Measurements from ENCODE around the gene ACSF2. TPM values are rescaled to one million over a fixed set of nuclear protein-coding genes. Genes with fewer than 3 reads are reported as not detected.
A peak's percentile ranks its signal among the peaks of the same experiment; 100 is the strongest.

ACSF2 gene
- total and polyA plus RNA-seq, 2 donors (not counting 3 experiments of a cell fraction or from before 2014, with no cell fraction given): 33.2 to 37.2 TPM

DNA sequence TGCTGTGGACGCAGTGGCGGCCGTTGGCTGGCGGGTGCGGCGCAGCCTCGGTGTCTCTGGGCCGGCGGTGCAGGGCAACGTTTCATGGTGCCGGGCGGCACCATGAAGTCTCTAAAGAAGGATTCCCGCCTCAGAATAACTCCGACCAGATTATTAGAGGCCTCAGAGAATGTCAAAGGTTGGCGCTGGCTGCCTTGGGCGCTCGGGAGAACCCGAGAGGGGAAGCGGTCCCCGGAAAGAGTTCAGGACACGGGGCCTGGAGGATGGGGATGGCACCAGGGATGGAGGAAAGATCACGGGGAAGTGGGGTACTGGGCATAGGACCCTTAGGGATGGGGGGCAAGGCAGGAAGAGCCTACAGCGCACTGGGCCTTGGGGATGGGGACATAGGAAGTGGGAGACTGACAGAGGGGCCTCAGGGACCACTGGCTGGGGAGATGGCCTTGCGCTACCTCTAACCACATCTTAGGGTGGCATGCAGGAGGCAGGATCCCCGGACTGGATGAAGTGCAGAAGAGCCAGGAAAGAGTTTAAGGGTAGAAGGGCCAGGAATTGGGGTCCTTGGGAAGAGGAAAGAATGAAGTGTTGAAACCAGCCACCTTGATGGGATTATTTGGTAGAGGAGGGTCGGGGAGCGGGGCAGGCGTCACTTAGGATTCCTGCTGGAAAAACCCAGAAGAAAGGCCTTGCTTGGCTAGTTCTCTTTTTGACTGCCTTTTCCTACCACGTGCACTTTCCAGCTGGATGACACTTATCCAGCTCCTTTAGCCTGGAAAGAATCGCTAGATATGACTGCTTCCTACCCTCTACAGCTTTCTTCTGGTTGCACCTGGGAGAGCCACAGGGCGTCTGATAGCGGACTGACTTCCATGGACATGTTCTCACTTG lies 82.8 kb downstream of the ACSF2 start:
- dilution Hi-C loops (cut with MboI; ENCODE audit: extremely low pct_ligation_motif_present, low sequenced_read_pairs) (no loop called here), intact Hi-C loops (cut with micrococcal nuclease) (no loop called here)
- Histone ChIP-seq H3K27ac (ENCODE audit: insufficient read depth, low read depth, low read length) (peak overlapping the region; percentile 17), H2AFZ (ENCODE audit: low read depth, low read length) (peak overlapping the region; percentile 56), H3K4me2 (ENCODE audit: insufficient read depth, low read length) (peak overlapping the region; percentile 61), H3K4me1 (ENCODE audit: control insufficient read depth, extremely low read depth, insufficient read depth, low read length) (peaks cover 4% of the 10 kb centered on the region), H3K4me3 (replicated peaks in 1 of 3; ENCODE audit: insufficient read depth in 1 of 3, low read depth in 1 of 3, low read length in 3 of 3) (peak overlapping the region; percentile 43 to 74 (median 64)), H4K20me1 (replicated peaks; ENCODE audit: control insufficient read depth, extremely low read depth, insufficient read depth, low read length) (no peaks in the 10 kb centered on the region), H3K27me3 (ENCODE audit: control insufficient read depth in 2 of 2, insufficient read depth in 2 of 2, low read length in 2 of 2) (peaks cover 5 to 7% of the 10 kb centered on the region in 2 experiments), H3K9me3 (replicated peaks; ENCODE audit: control insufficient read depth, insufficient read depth, low read length) (no peaks in the 10 kb centered on the region), H3K9ac (replicated peaks; ENCODE audit: extremely low read depth, insufficient read depth, low read length) (peak overlapping the region; percentile 50), H3K9me1 (replicated peaks; ENCODE audit: control insufficient read depth, extremely low read depth, insufficient read depth, low read length) (no peaks in the 10 kb centered on the region), H3K79me2 (ENCODE audit: control insufficient read depth, insufficient read depth, low read length) (no peaks in the 10 kb centered on the region), H3K36me3 (ENCODE audit: control insufficient read depth in 2 of 2, extremely low read depth in 1 of 2, insufficient read depth in 2 of 2, low read length in 2 of 2) (no peaks in the 10 kb centered on the region)
- peak; percentile 70 for FAIRE-seq
- CTCF ChIA-PET: interaction anchor here (1.5 to 1.6 kb wide), 2 partner anchors 8 to 31 kb away, joined by 3 to 12 read pairs; no protein-coding TSS in a partner anchor
- TF ChIP-seq, protein P1, sequence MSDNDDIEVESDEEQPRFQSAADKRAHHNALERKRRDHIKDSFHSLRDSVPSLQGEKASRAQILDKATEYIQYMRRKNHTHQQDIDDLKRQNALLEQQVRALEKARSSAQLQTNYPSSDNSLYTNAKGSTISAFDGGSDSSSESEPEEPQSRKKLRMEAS (IDR thresholded peaks at IDR 0.05; ENCODE audit: insufficient read depth, insufficient read length): no peak
- no peak for TF ChIP-seq MYC (IDR thresholded peaks at IDR 0.05; ENCODE audit: low read depth, low read length)
- peak; percentile 54 for TF ChIP-seq POLR2A (IDR thresholded peaks at IDR 0.05; ENCODE audit: low read depth, low read length)
- no peak for TF ChIP-seq EZH2 (IDR thresholded peaks at IDR 0.05; ENCODE audit: borderline replicate concordance, low read depth, low read length, severe bottlenecking)
- no peak for TF ChIP-seq GATA2 (IDR thresholded peaks at IDR 0.05; ENCODE audit: insufficient read depth, insufficient read length, low read depth, low read length)
- POLR2A ChIA-PET: no interaction called here
- no peak for DNase-seq (ENCODE audit: low read depth, low spot score)
- no TSS peak for BruUV-seq (replicated peaks)

DNA sequence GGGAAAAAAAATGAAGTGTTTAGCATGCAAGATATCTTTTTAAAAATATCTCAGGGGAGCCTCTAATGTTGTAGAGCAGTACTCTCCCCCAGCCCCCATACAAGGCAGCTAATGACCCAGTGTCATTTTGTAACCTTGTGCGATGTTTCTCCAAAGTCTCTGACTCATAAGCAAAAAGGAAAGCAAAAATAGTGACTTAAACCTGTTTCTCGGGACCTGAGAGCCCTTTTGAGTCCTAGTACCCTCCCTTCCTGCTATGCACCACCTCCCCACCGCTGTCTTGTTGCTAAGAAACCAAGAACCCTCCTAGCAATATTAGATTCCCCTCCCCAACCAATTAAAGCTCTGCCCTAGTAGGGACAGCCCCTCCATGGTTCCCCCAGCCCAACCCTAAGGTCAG lies 85.0 kb downstream of the ACSF2 start:
- no peak overlapping the region for H3K27ac ChIP-seq (ENCODE audit: insufficient read depth, low read depth, low read length)
- intact Hi-C loops (cut with micrococcal nuclease) (no loop called here), dilution Hi-C loops (cut with MboI; ENCODE audit: extremely low pct_ligation_motif_present, low sequenced_read_pairs) (no loop called here)
- POLR2A ChIA-PET: no interaction called here
- H3K36me3 ChIP-seq (ENCODE audit: control insufficient read depth in 2 of 2, extremely low read depth in 1 of 2, insufficient read depth in 2 of 2, low read length in 2 of 2): no peaks in the 10 kb centered on the region
- no peak overlapping the region for H3K4me3 ChIP-seq (replicated peaks in 1 of 3; ENCODE audit: insufficient read depth in 1 of 3, low read depth in 1 of 3, low read length in 3 of 3)
- H3K4me1 ChIP-seq (ENCODE audit: control insufficient read depth, extremely low read depth, insufficient read depth, low read length): peaks cover 4% of the 10 kb centered on the region
- no peak overlapping the region for H2AFZ ChIP-seq (ENCODE audit: low read depth, low read length)
- H3K4me2 ChIP-seq (ENCODE audit: insufficient read depth, low read length): no peak overlapping the region
- no TSS peak for BruUV-seq (replicated peaks)
- DNase-seq (ENCODE audit: low read depth, low spot score) (no peak), FAIRE-seq (no peak)
- no peaks in the 10 kb centered on the region for H3K79me2 ChIP-seq (ENCODE audit: control insufficient read depth, insufficient read depth, low read length)
- CTCF ChIA-PET: interaction anchor here (1.0 to 1.4 kb wide), 2 partner anchors 10 kb away, joined by 3 to 4 read pairs; no protein-coding TSS in a partner anchor
- H4K20me1 ChIP-seq (replicated peaks; ENCODE audit: control insufficient read depth, extremely low read depth, insufficient read depth, low read length): no peaks in the 10 kb centered on the region
- TF ChIP-seq EZH2 (IDR thresholded peaks at IDR 0.05; ENCODE audit: borderline replicate concordance, low read depth, low read length, severe bottlenecking) (no peak), POLR2AphosphoS5 (IDR thresholded peaks at IDR 0.05; ENCODE audit: insufficient read depth, low read depth, low read length) (no peak), POLR2A (IDR thresholded peaks at IDR 0.05; ENCODE audit: low read depth, low read length) (no peak), MYC (IDR thresholded peaks at IDR 0.05; ENCODE audit: low read depth, low read length) (no peak), GATA2 (IDR thresholded peaks at IDR 0.05; ENCODE audit: insufficient read depth, insufficient read length, low read depth, low read length) (no peak), JUN (IDR thresholded peaks at IDR 0.05; ENCODE audit: borderline replicate concordance, insufficient read depth, insufficient read length, low read depth) (no peak), FOS (IDR thresholded peaks at IDR 0.05; ENCODE audit: borderline replicate concordance, insufficient read depth, low read length) (no peak)
- TF ChIP-seq, protein P2, sequence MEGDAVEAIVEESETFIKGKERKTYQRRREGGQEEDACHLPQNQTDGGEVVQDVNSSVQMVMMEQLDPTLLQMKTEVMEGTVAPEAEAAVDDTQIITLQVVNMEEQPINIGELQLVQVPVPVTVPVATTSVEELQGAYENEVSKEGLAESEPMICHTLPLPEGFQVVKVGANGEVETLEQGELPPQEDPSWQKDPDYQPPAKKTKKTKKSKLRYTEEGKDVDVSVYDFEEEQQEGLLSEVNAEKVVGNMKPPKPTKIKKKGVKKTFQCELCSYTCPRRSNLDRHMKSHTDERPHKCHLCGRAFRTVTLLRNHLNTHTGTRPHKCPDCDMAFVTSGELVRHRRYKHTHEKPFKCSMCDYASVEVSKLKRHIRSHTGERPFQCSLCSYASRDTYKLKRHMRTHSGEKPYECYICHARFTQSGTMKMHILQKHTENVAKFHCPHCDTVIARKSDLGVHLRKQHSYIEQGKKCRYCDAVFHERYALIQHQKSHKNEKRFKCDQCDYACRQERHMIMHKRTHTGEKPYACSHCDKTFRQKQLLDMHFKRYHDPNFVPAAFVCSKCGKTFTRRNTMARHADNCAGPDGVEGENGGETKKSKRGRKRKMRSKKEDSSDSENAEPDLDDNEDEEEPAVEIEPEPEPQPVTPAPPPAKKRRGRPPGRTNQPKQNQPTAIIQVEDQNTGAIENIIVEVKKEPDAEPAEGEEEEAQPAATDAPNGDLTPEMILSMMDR (IDR thresholded peaks at IDR 0.05; ENCODE audit: extremely low read depth in 1 of 2, insufficient read depth in 1 of 2, low read depth in 1 of 2, low read length in 2 of 2): no peak
- TF ChIP-seq, protein P1 (IDR thresholded peaks at IDR 0.05; ENCODE audit: insufficient read depth, insufficient read length): no peak
- no peaks in the 10 kb centered on the region for H3K9me1 ChIP-seq (replicated peaks; ENCODE audit: control insufficient read depth, extremely low read depth, insufficient read depth, low read length)
- no peak overlapping the region for H3K9ac ChIP-seq (replicated peaks; ENCODE audit: extremely low read depth, insufficient read depth, low read length)
- peaks cover 1 to 2% of the 10 kb centered on the region in 2 experiments for H3K27me3 ChIP-seq (ENCODE audit: control insufficient read depth in 2 of 2, insufficient read depth in 2 of 2, low read length in 2 of 2)
- H3K9me3 ChIP-seq (replicated peaks; ENCODE audit: control insufficient read depth, insufficient read depth, low read length): no peaks in the 10 kb centered on the region

Measured in endothelial cell of umbilical vein (primary cell).